ENCODE measurements around the gene RAB11FIP3.
"Not testable (repeated sequence)": the region's sequence is repeated elsewhere in the genome, so short reads cannot be mapped to it uniquely, and the experiment has no call there.

Gene RAB11FIP3

GRCh38 chr16:425082-425718 lies at the start of gene RAB11FIP3:
RAB11FIP3 (plus strand) TSS chr16:425649; CDS start chr16:426007, 358 bp downstream.
- peak; percentile 27 for TF ChIP-seq CTCF (IDR thresholded peaks at IDR 0.05)
- peak within 1 kb of the TSS; percentile 47 for H3K27ac ChIP-seq
- peaks cover 19 to 26% of the 10 kb centered on the region in 2 experiments for H3K4me1 ChIP-seq (ENCODE audit: control insufficient read depth in 1 of 2, insufficient read depth in 1 of 2, low read depth in 1 of 2, low read length in 1 of 2)
- peaks cover 47% of the 10 kb centered on the region for H3K27me3 ChIP-seq
- peak within 1 kb of the TSS; percentile 87 to 97 for H3K4me3 ChIP-seq (ENCODE audit: low read depth in 1 of 2, low read length in 1 of 2)
- no peaks in the 10 kb centered on the region for H3K36me3 ChIP-seq
- H3K9me3 ChIP-seq, result no peaks in the 10 kb centered on the region

GRCh38 chr16:375927-376816 lies 49.3 kb upstream of the RAB11FIP3 start:
- Histone ChIP-seq H3K4me3 (ENCODE audit: low read depth in 1 of 2, low read length in 1 of 2) (no peak overlapping the region), H3K9me3 (no peaks in the 10 kb centered on the region), H3K27me3 (no peaks in the 10 kb centered on the region), H3K27ac (no peak overlapping the region), H3K4me1 (ENCODE audit: control insufficient read depth in 1 of 2, insufficient read depth in 1 of 2, low read depth in 1 of 2, low read length in 1 of 2) (peaks cover 20 to 21% of the 10 kb centered on the region in 2 experiments), H3K36me3 (peaks cover 68% of the 10 kb centered on the region)
- no peak for TF ChIP-seq CTCF (IDR thresholded peaks at IDR 0.05)

GRCh38 chr16:376817-377418 lies 48.5 kb upstream of the RAB11FIP3 start:
- Histone ChIP-seq H3K36me3 (peaks cover 60% of the 10 kb centered on the region), H3K4me3 (ENCODE audit: low read depth in 1 of 2, low read length in 1 of 2) (no peak overlapping the region), H3K4me1 (ENCODE audit: control insufficient read depth in 1 of 2, insufficient read depth in 1 of 2, low read depth in 1 of 2, low read length in 1 of 2) (peaks cover 21% of the 10 kb centered on the region in 2 experiments), H3K9me3 (no peaks in the 10 kb centered on the region), H3K27ac (no peak overlapping the region), H3K27me3 (no peaks in the 10 kb centered on the region)
- TF ChIP-seq CTCF (IDR thresholded peaks at IDR 0.05), result no peak

- Histone ChIP-seq H3K9me3 (no peaks in the 10 kb centered on the region), H3K4me1 (ENCODE audit: control insufficient read depth in 1 of 2, insufficient read depth in 1 of 2, low read depth in 1 of 2, low read length in 1 of 2) (peaks cover 25% of the 10 kb centered on the region in 2 experiments), H3K4me3 (ENCODE audit: low read depth in 1 of 2, low read length in 1 of 2) (no peak overlapping the region), H3K27me3 (no peaks in the 10 kb centered on the region), H3K27ac (no peak overlapping the region), H3K36me3 (peaks cover 55% of the 10 kb centered on the region)
- TF ChIP-seq CTCF (IDR thresholded peaks at IDR 0.05), result no peak
Measured at GRCh38 chr16:377419-377951, 48.0 kb upstream of the RAB11FIP3 start.

GRCh38 chr16:378113-378820 lies 47.2 kb upstream of the RAB11FIP3 start:
- Histone ChIP-seq H3K4me1 (ENCODE audit: control insufficient read depth in 1 of 2, insufficient read depth in 1 of 2, low read depth in 1 of 2, low read length in 1 of 2) (peaks cover 33% of the 10 kb centered on the region in 2 experiments), H3K36me3 (peaks cover 47% of the 10 kb centered on the region)

More at GRCh38 chr16:378113-378820, 47.2 kb upstream of the RAB11FIP3 start:
- not testable (repeated sequence) for H3K27me3 ChIP-seq; H3K9me3 ChIP-seq; H3K27ac ChIP-seq; H3K4me3 ChIP-seq (ENCODE audit: low read depth in 1 of 2, low read length in 1 of 2)
